Skeletal muscle tissue (tissue), 4 donors: ENCODE data around the gene PTPRN2. TPM values are rescaled to one million over a fixed set of nuclear protein-coding genes. Genes with fewer than 3 reads are reported as not detected.

Experiments used
- H3K27ac ChIP-seq: one replicate; pipeline ENCODE4 v1.7.0; 2013; ENCODE audit warnings: mild to moderate bottlenecking, low read depth, low read length, inconsistent platforms
- H3K27me3 ChIP-seq, 3 donors: one replicate each; pipeline ENCODE4 v1.7.0; 2013; ENCODE audit warnings: low read length in 3 of 3; ENCODE audit not compliant: control insufficient read depth in 3 of 3, insufficient read depth in 3 of 3
- H3K36me3 ChIP-seq, 3 donors: one replicate each; pipeline ENCODE4 v1.7.0; 2013; ENCODE audit warnings: low read length in 3 of 3; ENCODE audit not compliant: control insufficient read depth in 3 of 3, insufficient read depth in 3 of 3
- H3K4me1 ChIP-seq, 3 donors: one replicate each; pipeline ENCODE4 v1.7.0; 2013; ENCODE audit warnings: low read length in 3 of 3, mild to moderate bottlenecking in 3 of 3; ENCODE audit not compliant: control insufficient read depth in 3 of 3, insufficient read depth in 3 of 3
- H3K4me3 ChIP-seq, 3 donors: one replicate each; pipeline ENCODE4 v1.7.0; 2013; ENCODE audit warnings: low read length in 3 of 3
- H3K9ac ChIP-seq, 3 donors: one replicate each; pipeline ENCODE4 v1.7.0; 2013; ENCODE audit warnings: low read length in 3 of 3, mild to moderate bottlenecking in 3 of 3, moderate library complexity in 2 of 3, low read depth in 1 of 3
- H3K9me3 ChIP-seq, 3 donors: one replicate each; pipeline ENCODE4 v1.7.0; 2013; ENCODE audit warnings: low read length in 3 of 3; ENCODE audit not compliant: control insufficient read depth in 3 of 3
- total RNA-seq: library from RNA; depleted of rRNA; stranded (reverse); fragments of >200 nt; gene quantifications from one replicate; pipeline ENCODE4 v1.2.3, GENCODE V29; 2014
- donor health status: Osteomylitis.

PTPRN2 gene
- total RNA-seq, 1 donor from 2014 or later = 1.6 TPM

DNA sequence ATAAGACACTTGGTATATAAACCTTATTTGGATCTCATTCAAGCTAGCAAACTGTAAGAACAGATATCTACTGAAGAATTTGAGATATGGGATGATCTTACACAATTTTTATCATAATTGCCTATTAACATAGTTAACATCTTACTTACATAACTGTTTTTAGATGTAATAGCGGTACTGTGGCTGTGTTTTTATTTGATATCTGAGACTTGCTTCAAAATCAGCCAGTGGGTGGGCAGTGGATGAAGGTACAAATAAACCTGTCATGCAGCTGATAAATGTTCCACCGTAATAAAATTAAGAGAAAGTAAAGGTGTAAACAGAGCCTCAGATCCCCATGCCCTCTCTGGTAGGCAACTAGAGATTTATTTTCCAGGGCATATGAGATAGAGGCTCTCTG lies 28.4 kb upstream of the PTPRN2 start:
- Histone ChIP-seq H3K27ac (no peak overlapping the region), H3K9ac (no peak overlapping the region), H3K36me3 (no peaks in the 10 kb centered on the region), H3K27me3 (no peaks in the 10 kb centered on the region), H3K4me3 (no peak overlapping the region), H3K4me1 (no peaks in the 10 kb centered on the region), H3K9me3 (no peaks in the 10 kb centered on the region)

DNA sequence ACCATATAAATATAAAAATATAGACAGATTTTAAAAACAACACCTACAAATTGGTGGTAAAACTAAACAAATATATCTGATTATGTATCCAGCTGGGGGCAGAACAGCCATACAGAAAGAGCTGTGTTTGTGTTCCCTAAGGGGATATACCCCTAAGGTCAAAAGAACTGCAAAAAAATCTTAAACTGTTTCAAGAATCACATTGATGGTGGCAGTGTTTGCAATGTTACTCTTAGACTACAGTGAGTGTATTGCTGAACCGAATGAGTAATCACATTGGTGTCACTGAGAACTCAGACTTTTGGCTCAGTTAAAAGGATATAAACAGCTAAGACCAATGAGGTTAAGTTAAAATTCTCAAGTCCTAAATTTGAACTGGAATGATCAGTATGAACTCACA lies 27.1 kb upstream of the PTPRN2 start:
- H3K36me3 ChIP-seq = no peaks in the 10 kb centered on the region
- H3K9ac ChIP-seq = no peak overlapping the region
- H3K9me3 ChIP-seq = no peaks in the 10 kb centered on the region
- H3K4me1 ChIP-seq = no peaks in the 10 kb centered on the region
- H3K4me3 ChIP-seq = no peak overlapping the region
- H3K27ac ChIP-seq = no peak overlapping the region
- H3K27me3 ChIP-seq = no peaks in the 10 kb centered on the region

DNA sequence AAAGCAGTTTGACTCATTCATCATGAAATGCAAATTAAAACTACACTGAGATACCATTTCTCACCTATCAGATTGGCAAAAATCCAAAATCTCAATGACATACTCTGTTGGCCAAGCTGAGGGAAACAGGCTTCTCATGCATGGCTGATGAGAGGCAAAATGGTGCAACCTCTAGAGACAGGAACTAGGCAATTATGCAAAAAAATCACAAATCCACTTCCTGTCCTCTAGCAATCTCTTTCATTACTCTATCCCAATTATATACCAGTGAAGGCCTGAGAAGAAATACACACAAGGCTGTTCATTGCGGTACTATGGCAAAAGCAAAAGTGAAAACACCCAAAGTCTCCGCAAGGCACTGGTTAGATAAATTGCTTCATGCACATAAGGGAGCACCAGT lies 25.9 kb upstream of the PTPRN2 start:
- no peaks in the 10 kb centered on the region for H3K4me1 ChIP-seq
- H3K4me3 ChIP-seq = no peak overlapping the region
- H3K27ac ChIP-seq = no peak overlapping the region
- H3K9me3 ChIP-seq = no peaks in the 10 kb centered on the region
- no peaks in the 10 kb centered on the region for H3K36me3 ChIP-seq
- H3K27me3 ChIP-seq = no peaks in the 10 kb centered on the region
- H3K9ac ChIP-seq = no peak overlapping the region

DNA sequence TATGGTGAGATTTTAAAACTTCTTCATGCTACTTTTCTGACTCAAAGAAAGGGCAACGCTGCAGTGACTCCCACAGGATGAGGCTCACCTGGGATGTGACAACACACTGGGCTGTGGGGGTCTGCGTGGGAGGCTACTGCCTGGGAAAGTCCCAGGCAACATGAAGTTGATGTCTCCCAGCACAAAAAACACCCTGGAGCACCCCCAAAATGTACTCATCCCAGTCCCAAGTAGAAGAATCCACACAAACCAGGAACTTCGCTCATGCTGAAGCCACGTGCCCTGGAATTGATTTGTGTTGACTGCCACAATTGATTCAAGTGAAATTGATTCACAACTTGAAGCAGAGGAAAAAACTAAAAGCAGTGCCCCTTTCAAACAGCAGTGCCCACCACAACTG lies 24.9 kb upstream of the PTPRN2 start:
- H3K27me3 ChIP-seq = no peaks in the 10 kb centered on the region
- peaks cover 0 to 2% (median 2%) of the 10 kb centered on the region in 3 donors for H3K36me3 ChIP-seq
- no peaks in the 10 kb centered on the region for H3K9me3 ChIP-seq
- no peak overlapping the region for H3K4me3 ChIP-seq
- no peaks in the 10 kb centered on the region for H3K4me1 ChIP-seq
- no peak overlapping the region for H3K27ac ChIP-seq
- H3K9ac ChIP-seq = no peak overlapping the region

DNA sequence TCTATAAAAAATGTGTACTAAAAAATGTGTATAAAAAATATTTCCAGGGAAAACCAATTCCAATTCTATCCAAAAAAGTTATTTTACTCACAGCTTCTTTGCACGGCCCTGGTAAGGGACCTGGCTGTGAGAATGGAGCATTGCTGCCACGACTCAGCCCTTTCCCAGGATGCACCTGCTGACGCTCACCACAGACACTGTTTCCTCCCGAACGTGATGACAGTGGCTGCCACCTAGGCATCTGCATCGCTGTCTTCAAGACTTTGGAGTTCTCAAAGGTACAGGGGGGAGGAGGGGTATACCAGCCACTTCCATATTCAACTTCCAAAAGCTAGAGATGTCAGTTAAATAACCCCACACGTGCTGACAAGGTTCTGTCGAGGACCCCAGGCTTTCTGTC lies 23.9 kb upstream of the PTPRN2 start:
- H3K4me1 ChIP-seq = no peaks in the 10 kb centered on the region
- H3K9ac ChIP-seq = no peak overlapping the region
- H3K36me3 ChIP-seq = peaks cover 0 to 3% (median 2%) of the 10 kb centered on the region in 3 donors
- no peaks in the 10 kb centered on the region for H3K27me3 ChIP-seq
- H3K9me3 ChIP-seq = no peaks in the 10 kb centered on the region
- no peak overlapping the region for H3K4me3 ChIP-seq
- H3K27ac ChIP-seq = no peak overlapping the region

DNA sequence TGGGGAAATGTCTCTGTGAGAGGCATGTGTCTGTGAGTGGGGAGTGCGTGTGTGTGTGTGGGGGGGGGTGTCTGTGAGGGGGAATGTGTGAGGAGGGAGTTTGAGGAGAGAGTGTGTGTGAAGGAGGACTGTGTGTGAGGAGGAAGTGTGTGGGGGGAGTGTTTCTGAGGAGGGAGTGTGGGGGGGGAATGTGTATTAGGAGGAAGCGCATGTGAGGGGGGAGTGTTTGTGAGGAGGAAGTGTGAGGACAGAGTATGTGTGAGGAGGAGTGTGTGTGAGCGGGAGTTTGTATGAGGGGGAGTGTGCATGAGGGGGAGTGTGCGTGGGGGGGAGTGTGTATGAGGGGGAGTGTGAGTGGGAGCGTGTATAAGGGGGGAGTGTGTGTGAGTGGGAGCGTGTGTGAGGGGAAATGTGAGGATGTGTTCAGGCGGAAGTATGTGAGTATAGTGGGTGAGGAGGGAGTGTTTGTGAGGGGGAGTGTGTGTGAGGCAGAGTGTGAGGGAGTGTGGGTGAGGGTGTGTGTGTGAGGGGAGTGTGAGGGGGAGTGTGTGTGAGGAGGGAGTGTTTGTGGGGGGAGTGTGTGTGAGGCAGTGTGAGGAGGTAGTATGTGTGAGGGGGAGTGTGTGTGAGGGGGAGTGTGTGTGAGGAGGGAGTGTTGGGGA lies 21.8 kb upstream of the PTPRN2 start:
- H3K9ac ChIP-seq = no peak overlapping the region

DNA sequence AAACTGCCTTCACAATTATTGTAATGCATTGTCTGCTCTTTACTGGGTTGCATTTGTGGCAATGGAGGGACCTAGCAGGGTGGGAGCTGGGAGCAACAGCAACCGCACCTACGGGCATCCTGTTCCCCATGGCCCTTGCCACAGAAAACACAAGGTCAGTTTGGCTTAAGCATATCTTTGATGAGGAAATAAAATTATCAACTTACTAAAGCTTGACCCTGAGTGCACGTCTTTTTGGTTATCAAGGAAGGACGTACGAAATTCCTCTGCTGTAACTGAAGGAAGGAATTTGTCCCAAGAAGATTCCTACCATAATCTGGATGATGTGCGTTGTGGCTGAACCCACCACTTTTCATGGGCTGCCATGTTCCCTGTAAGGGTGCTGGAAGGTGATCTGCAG lies 19.9 kb upstream of the PTPRN2 start:
- peaks cover 0 to 3% (median 2%) of the 10 kb centered on the region in 3 donors for H3K36me3 ChIP-seq
- H3K27me3 ChIP-seq = no peaks in the 10 kb centered on the region
- H3K9me3 ChIP-seq = no peaks in the 10 kb centered on the region
- H3K4me1 ChIP-seq = no peaks in the 10 kb centered on the region
- H3K27ac ChIP-seq = no peak overlapping the region
- no peak overlapping the region for H3K4me3 ChIP-seq
- no peak overlapping the region for H3K9ac ChIP-seq

More for the DNA sequence above, 21.8 kb upstream of the PTPRN2 start:
- no peak overlapping the region for H3K4me3 ChIP-seq
- no peaks in the 10 kb centered on the region for H3K4me1 ChIP-seq
- no peaks in the 10 kb centered on the region for H3K9me3 ChIP-seq
- H3K27ac ChIP-seq = no peak overlapping the region
- peaks cover 0 to 3% (median 2%) of the 10 kb centered on the region in 3 donors for H3K36me3 ChIP-seq
- no peaks in the 10 kb centered on the region for H3K27me3 ChIP-seq

DNA sequence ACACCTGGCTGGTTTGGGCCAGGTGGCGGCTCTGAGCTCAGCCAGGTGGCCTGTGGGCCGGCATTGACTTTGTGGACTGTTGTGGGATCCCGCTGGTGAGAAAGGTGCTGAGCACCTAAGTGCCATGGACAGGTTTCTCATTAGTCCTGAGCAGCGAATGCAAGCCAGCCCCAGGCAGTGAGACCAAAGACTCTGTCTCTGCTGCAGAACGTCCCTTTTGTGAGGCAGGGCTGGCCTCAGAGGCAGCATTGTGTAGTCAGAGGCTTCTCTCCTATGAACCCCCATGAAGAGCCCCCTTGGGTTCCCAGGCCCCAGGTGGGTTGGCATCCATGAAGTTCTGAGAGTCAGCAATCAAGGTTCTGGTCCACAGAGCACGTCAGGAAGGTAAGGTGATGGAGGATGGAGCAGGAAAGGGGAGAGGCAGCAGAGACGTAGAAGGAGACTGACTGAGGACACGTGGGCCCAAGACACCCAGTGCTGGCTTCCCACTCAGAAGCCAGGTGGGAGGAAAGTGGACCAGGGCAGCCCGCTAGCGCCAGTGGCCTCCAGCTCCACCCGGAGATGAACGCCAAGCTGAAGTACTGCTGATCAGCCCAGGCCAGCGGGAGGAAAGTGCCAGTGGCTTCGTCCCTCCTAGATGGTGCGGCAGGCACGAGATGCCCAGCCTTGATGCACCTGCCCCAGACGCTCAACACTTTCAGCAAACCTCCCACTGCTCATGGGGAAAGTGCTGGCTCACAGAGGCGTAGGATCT lies 19.2 kb upstream of the PTPRN2 start:
- no peak overlapping the region for H3K4me3 ChIP-seq
- no peak overlapping the region for H3K27ac ChIP-seq
- peaks cover 0 to 3% (median 2%) of the 10 kb centered on the region in 3 donors for H3K36me3 ChIP-seq
- no peaks in the 10 kb centered on the region for H3K4me1 ChIP-seq
- no peak overlapping the region for H3K9ac ChIP-seq
- no peaks in the 10 kb centered on the region for H3K27me3 ChIP-seq
- no peaks in the 10 kb centered on the region for H3K9me3 ChIP-seq

DNA sequence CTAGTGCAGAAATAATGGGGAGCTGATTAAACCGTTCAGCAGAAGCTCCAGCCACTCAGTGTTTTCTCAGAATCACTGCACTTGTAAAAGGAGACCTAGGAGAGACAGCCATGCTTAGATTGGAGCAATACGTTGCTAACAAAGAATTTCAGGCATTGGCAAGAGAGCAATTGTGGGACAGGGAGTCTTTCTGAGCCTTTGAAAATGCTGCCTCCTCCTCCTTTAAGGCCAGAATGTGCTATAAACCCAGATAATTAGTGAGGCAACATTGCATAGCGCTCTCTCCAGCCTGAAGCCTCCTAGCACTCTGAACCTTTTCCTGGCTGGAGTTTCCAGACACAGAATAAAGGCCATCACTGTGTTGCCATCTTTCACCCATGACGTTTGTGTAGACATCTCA lies 18.5 kb upstream of the PTPRN2 start:
- Histone ChIP-seq H3K36me3 (peaks cover 0 to 3% (median 2%) of the 10 kb centered on the region in 3 donors), H3K27me3 (no peaks in the 10 kb centered on the region), H3K4me3 (no peak overlapping the region), H3K4me1 (no peaks in the 10 kb centered on the region), H3K27ac (no peak overlapping the region), H3K9me3 (no peaks in the 10 kb centered on the region), H3K9ac (no peak overlapping the region)
